ENCODE measurements around the gene FADS2.

The FADS2 gene

GRCh38 chr11:61905067-61905696 is 77.1 kb downstream of the FADS2 start:
- no peak for DNase-seq (ENCODE audit: low read depth)
- TF ChIP-seq CTCF (IDR thresholded peaks at IDR 0.05; ENCODE audit: low read depth, low read length) (no peak), MAX (IDR thresholded peaks at IDR 0.05; ENCODE audit: low read depth, low read length) (no peak), POLR2A (IDR thresholded peaks at IDR 0.05; ENCODE audit: extremely low read depth, insufficient read length) (no peak), MYC (IDR thresholded peaks at IDR 0.05; ENCODE audit: low read depth, low read length) (no peak)
- H3K4me3 ChIP-seq (ENCODE audit: low read depth, low read length): no peak overlapping the region

GRCh38 chr11:61905801-61906521 is 77.9 kb downstream of the FADS2 start:
- no peak for DNase-seq (ENCODE audit: low read depth)
- no peak for TF ChIP-seq MYC (IDR thresholded peaks at IDR 0.05; ENCODE audit: low read depth, low read length)
- H3K4me3 ChIP-seq (ENCODE audit: low read depth, low read length): no peak overlapping the region

- no peak for TF ChIP-seq MAX (IDR thresholded peaks at IDR 0.05; ENCODE audit: low read depth, low read length)
- TF ChIP-seq CTCF (IDR thresholded peaks at IDR 0.05; ENCODE audit: low read depth, low read length): no peak
- TF ChIP-seq MYC (IDR thresholded peaks at IDR 0.05; ENCODE audit: low read depth, low read length): no peak
- TF ChIP-seq POLR2A (IDR thresholded peaks at IDR 0.05; ENCODE audit: extremely low read depth, insufficient read length): no peak
- DNase-seq (ENCODE audit: low read depth): no peak
- H3K4me3 ChIP-seq (ENCODE audit: low read depth, low read length): no peak overlapping the region
These were observed 78.4 kb downstream of the FADS2 start for GRCh38 chr11:61906522-61906909.

DNA sequence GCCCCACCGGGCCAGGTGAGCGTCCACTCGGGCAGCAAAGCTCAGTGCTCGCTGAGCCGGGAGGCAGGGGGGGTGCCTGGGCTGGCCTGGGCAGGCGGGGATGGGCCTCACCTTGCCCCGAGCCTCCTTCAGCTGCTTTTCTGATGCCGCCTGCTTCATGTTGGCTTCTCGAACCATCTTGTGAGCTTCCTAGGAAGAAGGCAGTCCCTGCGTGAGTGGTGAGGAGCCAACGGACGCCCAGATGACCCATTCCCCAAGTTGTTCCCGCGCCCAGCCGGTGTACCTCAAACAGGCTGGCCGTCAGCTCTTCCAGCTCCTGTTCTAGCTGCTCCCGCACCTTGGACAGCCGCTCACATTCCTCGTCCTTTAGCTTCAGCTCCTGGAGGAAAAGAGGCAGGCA is 79.2 kb downstream of the FADS2 start:
- no peak for TF ChIP-seq CTCF (IDR thresholded peaks at IDR 0.05; ENCODE audit: low read depth, low read length)
- H3K4me3 ChIP-seq (ENCODE audit: low read depth, low read length): no peak overlapping the region
- no peak for DNase-seq (ENCODE audit: low read depth)

DNA sequence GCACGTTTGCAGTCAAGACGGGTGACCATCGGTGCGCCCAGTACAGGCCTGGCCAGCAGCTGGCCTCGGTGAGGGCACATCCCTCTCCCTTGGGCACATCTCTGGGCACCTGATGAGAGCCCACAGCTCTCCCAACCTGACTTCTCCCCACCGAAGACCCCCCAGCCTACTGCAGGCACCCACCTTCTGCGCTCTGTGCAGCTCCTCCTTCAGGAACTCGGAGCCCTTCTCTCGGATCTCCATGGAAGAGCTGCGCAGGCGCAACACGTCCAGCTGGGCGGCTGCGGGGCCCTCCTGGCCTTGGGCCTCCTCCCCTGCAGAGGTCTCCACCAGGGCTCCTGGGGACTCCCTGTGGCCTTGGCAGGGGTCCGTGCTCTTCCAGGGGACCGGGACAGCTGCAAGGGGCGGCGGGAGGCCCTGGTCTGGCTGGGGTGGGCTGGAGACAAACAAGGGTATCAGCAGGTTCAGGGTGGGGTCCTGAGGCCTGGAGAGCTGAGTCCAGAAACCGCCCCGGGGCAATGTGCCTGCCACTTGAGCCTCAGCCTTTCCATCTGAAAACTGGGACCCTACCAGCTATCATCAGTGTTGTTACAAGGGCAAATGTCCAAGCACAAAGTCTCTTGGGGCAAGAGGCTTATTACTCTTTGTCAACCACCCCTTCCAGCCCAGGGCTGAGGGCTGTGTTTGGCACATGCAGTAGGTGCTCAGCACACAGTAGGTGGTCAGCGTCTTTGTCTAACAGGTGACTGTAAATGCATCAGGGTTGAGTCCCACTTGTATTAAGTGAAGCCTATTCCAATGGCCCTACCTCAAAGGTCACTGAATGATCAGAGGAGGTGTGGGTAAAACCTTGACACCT is 80.0 kb downstream of the FADS2 start:
- DNase-seq (ENCODE audit: low read depth): no peak
- no peak for TF ChIP-seq MYC (IDR thresholded peaks at IDR 0.05; ENCODE audit: low read depth, low read length)
- TF ChIP-seq CTCF (IDR thresholded peaks at IDR 0.05; ENCODE audit: low read depth, low read length): no peak
- TF ChIP-seq MAX (IDR thresholded peaks at IDR 0.05; ENCODE audit: low read depth, low read length): no peak
- TF ChIP-seq POLR2A (IDR thresholded peaks at IDR 0.05; ENCODE audit: extremely low read depth, insufficient read length): no peak

DNA sequence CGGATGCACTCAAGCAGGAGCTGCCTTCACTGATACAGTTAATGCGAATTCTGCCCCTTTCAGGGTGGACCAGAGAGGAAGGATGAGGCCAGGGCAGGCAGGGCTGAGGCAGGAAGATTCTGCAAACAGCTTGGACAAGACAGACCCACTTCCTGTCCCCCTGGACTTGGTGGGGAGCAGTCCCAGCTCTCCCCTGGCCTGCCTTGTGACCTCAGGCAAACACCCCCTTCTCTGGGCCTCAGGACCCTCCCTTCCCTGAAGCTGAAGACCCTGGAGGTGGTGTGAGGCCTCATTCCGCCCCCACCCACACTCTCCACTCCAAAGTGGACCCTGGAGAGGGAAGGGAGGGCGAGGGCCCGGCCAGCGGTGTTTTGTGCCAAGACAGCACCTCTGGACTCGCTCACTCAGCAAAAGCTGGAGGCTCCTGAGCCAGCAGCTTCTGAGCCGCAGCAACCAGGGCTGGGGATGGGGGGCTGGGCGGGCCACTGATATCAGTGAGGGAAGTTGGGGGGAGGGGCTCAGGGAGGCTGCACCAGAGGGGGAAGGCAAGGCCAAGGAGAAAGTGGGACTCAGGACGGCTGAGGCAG is 80.7 kb downstream of the FADS2 start:
- TF ChIP-seq MAX (IDR thresholded peaks at IDR 0.05; ENCODE audit: low read depth, low read length): no peak
- TF ChIP-seq POLR2A (IDR thresholded peaks at IDR 0.05; ENCODE audit: extremely low read depth, insufficient read length): no peak
- TF ChIP-seq MYC (IDR thresholded peaks at IDR 0.05; ENCODE audit: low read depth, low read length): no peak
- TF ChIP-seq CTCF (IDR thresholded peaks at IDR 0.05; ENCODE audit: low read depth, low read length): no peak
- no peak overlapping the region for H3K4me3 ChIP-seq (ENCODE audit: low read depth, low read length)
- no peak for DNase-seq (ENCODE audit: low read depth)

More for the DNA sequence above, 80.0 kb downstream of the FADS2 start:
- H3K4me3 ChIP-seq (ENCODE audit: low read depth, low read length): no peak overlapping the region

All from NB4 (cell line).